Measurements from ENCODE around the gene ARHGAP4.

ARHGAP4 gene

GRCh38 chrX:153973127-153974002 lies 47.3 kb upstream of the ARHGAP4 start:
- TF ChIP-seq ZBTB7A (IDR thresholded peaks at IDR 0.05; ENCODE audit: low read depth) (no peak), REST (IDR thresholded peaks at IDR 0.05; ENCODE audit: low read depth) (no peak), CREB1 (IDR thresholded peaks at IDR 0.05; ENCODE audit: low read depth) (no peak), TEAD4 (IDR thresholded peaks at IDR 0.05) (no peak), EGR1 (IDR thresholded peaks at IDR 0.05) (no peak), CEBPB (IDR thresholded peaks at IDR 0.05) (no peak), TCF12 (IDR thresholded peaks at IDR 0.05; ENCODE audit: low read depth) (no peak), USF1 (IDR thresholded peaks at IDR 0.05) (no peak), YY1 (IDR thresholded peaks at IDR 0.05; ENCODE audit: low read depth) (no peak), MAX (IDR thresholded peaks at IDR 0.05) (no peak), NFIC (IDR thresholded peaks at IDR 0.05) (no peak), FOXM1 (IDR thresholded peaks at IDR 0.05; ENCODE audit: borderline replicate concordance, low read depth) (no peak)

- TF ChIP-seq CREB1 (IDR thresholded peaks at IDR 0.05; ENCODE audit: low read depth), result peak; percentile 62; the same call in 1 of the 2 replicates
- TF ChIP-seq EP300 (IDR thresholded peaks at IDR 0.05; ENCODE audit: borderline replicate concordance), result no peak
These were observed 46.5 kb upstream of the ARHGAP4 start, which contains the start of gene TMEM187 for GRCh38 chrX:153972368-153973126. Gene TMEM187, plus strand, starts transcription at chrX:153972754. Its CDS starts 9,309 bp downstream, at chrX:153982063.

GRCh38 chrX:153971450-153972367 lies 45.6 kb upstream of the ARHGAP4 start, which contains the start of gene HCFC1:
Gene HCFC1, minus strand, starts transcription at chrX:153971818. Its CDS starts 978 bp downstream, at chrX:153970840.
- TF ChIP-seq MAX (IDR thresholded peaks at IDR 0.05) (peak; percentile 68), TEAD4 (IDR thresholded peaks at IDR 0.05) (no peak; the same call in 1 of the 2 replicates), CREB1 (IDR thresholded peaks at IDR 0.05; ENCODE audit: low read depth) (0 out of 2 replicates have a peak, but pooled peaks have one; percentile 39), RAD21 (IDR thresholded peaks at IDR 0.05; ENCODE audit: low read depth) (no peak), YY1 (IDR thresholded peaks at IDR 0.05; ENCODE audit: low read depth) (peak; percentile 90), EGR1 (IDR thresholded peaks at IDR 0.05) (peak; percentile 69; the same call in 1 of the 2 replicates), TCF12 (IDR thresholded peaks at IDR 0.05; ENCODE audit: low read depth) (0 out of 2 replicates have a peak, but pooled peaks have one; percentile 11), TAF1 (IDR thresholded peaks at IDR 0.05; ENCODE audit: low read depth) (peak; percentile 49), NFIC (IDR thresholded peaks at IDR 0.05) (0 out of 2 replicates have a peak, but pooled peaks have one; percentile 8), FOXM1 (IDR thresholded peaks at IDR 0.05; ENCODE audit: borderline replicate concordance, low read depth) (no peak), REST (IDR thresholded peaks at IDR 0.05; ENCODE audit: low read depth) (no peak; the same call in 1 of the 2 replicates)

- TF ChIP-seq YY1 (IDR thresholded peaks at IDR 0.05; ENCODE audit: low read depth), result peak; percentile 90
- no peak for TF ChIP-seq FOXM1 (IDR thresholded peaks at IDR 0.05; ENCODE audit: borderline replicate concordance, low read depth)
- TF ChIP-seq TAF1 (IDR thresholded peaks at IDR 0.05; ENCODE audit: low read depth), result peak; percentile 42
These were observed 45.0 kb upstream of the ARHGAP4 start for GRCh38 chrX:153971124-153971449.

GRCh38 chrX:153970357-153971123 lies 44.5 kb upstream of the ARHGAP4 start:
- TF ChIP-seq EGR1 (IDR thresholded peaks at IDR 0.05) (no peak), MAX (IDR thresholded peaks at IDR 0.05) (peak; percentile 73), FOXM1 (IDR thresholded peaks at IDR 0.05; ENCODE audit: borderline replicate concordance, low read depth) (no peak), NFIC (IDR thresholded peaks at IDR 0.05) (no peak), EP300 (IDR thresholded peaks at IDR 0.05; ENCODE audit: borderline replicate concordance) (no peak)
